Fibroblast of mammary gland (primary cell): Measurements from ENCODE around the gene MED12L.
A peak's percentile ranks its signal among the peaks of the same experiment; 100 is the strongest.
"Not testable (repeated sequence)": the region's sequence is repeated elsewhere in the genome, so short reads cannot be mapped to it uniquely, and the experiment has no call there.

ENCODE experiments used
- DNase-seq: peaks from one replicate; pipeline ENCODE4 v3.0.0-alpha.2; 2010; ENCODE audit warnings: low read depth
- H3K4me3 ChIP-seq: 2 replicates; pipeline ENCODE4 v1.5.1; 2011; ENCODE audit warnings: low read depth, mild to moderate bottlenecking, low read length, moderate library complexity; ENCODE audit not compliant: control insufficient read depth
- CTCF ChIP-seq: conservative IDR thresholded peaks from 2 replicates; pipeline ENCODE4 v1.5.1; 2011; ENCODE audit warnings: low read depth, low read length, inconsistent platforms; ENCODE audit not compliant: control insufficient read depth, insufficient read depth

MED12L gene

GRCh38 chr3:151076626-151077025 lies 8.8 kb upstream of the MED12L start:
- no peak for TF ChIP-seq CTCF
- no peak for DNase-seq
- H3K4me3 ChIP-seq = no peak overlapping the region

- DNase-seq = not testable (repeated sequence)
Observed at GRCh38 chr3:151081082-151081481, 4.4 kb upstream of the MED12L start.

GRCh38 chr3:151082880-151083838 lies 2.3 kb upstream of the MED12L start:
- H3K4me3 ChIP-seq = no peak overlapping the region
- TF ChIP-seq CTCF = no peak
- DNase-seq = no peak

More at GRCh38 chr3:151081082-151081481, 4.4 kb upstream of the MED12L start:
- not testable (repeated sequence) for H3K4me3 ChIP-seq

GRCh38 chr3:151084893-151085226 lies 604 bp upstream of the MED12L start:
- no peak overlapping the region for H3K4me3 ChIP-seq
- TF ChIP-seq CTCF = no peak
- no peak for DNase-seq

- H3K4me3 ChIP-seq = peak overlapping the region; percentile 45
- no peak for TF ChIP-seq CTCF
- no peak for DNase-seq
Observed at GRCh38 chr3:151085889-151086483, 522 bp downstream of the MED12L start.

GRCh38 chr3:151086484-151087456 lies 1.3 kb downstream of the MED12L start:
- TF ChIP-seq CTCF = peak; percentile 55
- peak overlapping the region; percentile 40 for H3K4me3 ChIP-seq
- DNase-seq = peak; percentile 77

- TF ChIP-seq CTCF = no peak
- DNase-seq = no peak
- no peak overlapping the region for H3K4me3 ChIP-seq
Observed at GRCh38 chr3:151087648-151088047, 2.2 kb downstream of the MED12L start.
